Mammary epithelial cell (primary cell): ENCODE data around the gene SLC45A1.

Source experiments
- CTCF ChIP-seq, 2 donors: IDR thresholded peaks in 1 of 2; conservative IDR thresholded peaks in 1 of 2; 2 replicates each; pipeline ENCODE4 v1.5.1; 2011 to 2012; ENCODE audit warnings: inconsistent platforms in 2 of 2, low read length in 2 of 2, mild to moderate bottlenecking in 2 of 2, control low read depth in 1 of 2, low read depth in 1 of 2; ENCODE audit not compliant: insufficient read depth in 1 of 2; ENCODE audit errors: extremely low read depth in 1 of 2
- EZH2 ChIP-seq: IDR thresholded peaks from 2 replicates; pipeline ENCODE4 v1.6.1; 2012; ENCODE audit warnings: low read length, inconsistent platforms, borderline replicate concordance

- TF ChIP-seq CTCF (conservative IDR thresholded peaks at IDR 0.05 in 1 of 2, IDR thresholded peaks at IDR 0.05 in 1 of 2; ENCODE audit: extremely low read depth in 1 of 2, insufficient read depth in 1 of 2, low read depth in 1 of 2, low read length in 2 of 2), result no peak
- TF ChIP-seq EZH2, result no peak
Measured at GRCh38 chr1:8365661-8366362, 47.9 kb downstream of the SLC45A1 start.
